Measurements from ENCODE around the gene FNDC3B. TPM values are rescaled to one million over a fixed set of nuclear protein-coding genes. Genes with fewer than 3 reads are reported as not detected.
"Not testable (repeated sequence)": the region's sequence is repeated elsewhere in the genome, so short reads cannot be mapped to it uniquely, and the experiment has no call there.

FNDC3B gene
- total and polyA plus RNA-seq, 4 donors: 13.3 to 175 (median 100) TPM

DNA sequence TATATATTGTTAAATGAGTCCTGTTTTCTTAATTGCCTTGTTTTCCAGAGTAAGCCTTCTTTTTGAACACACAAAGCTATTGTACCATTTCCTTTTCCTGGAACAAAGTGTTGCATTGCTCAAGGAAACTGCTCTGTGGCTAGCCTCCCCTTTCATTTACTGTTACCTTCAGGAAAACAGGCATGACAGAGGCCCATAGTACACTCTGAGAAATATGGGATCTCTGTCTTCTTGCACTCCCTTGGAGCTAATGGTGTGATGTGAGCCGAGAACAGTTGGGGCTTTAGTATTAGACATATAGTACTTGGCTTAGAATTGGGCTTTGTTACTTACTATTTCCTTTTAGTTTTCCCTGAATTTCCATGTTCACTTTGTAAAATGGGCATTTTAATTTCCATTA, 215.2 kb downstream of the FNDC3B start:
- DNase-seq (no peak), ATAC-seq (ENCODE audit: insufficient read depth, low FRiP score) (no peak)
- Histone ChIP-seq H3K36me3 (ENCODE audit: control insufficient read depth in 4 of 4, insufficient read depth in 4 of 4, low read length in 4 of 4) (peaks cover 6 to 12% (median 9%) of the 10 kb centered on the region in 4 donors), H3K9ac (ENCODE audit: insufficient read depth in 1 of 2, low read length in 2 of 2) (no peak overlapping the region), H3K27me3 (ENCODE audit: control insufficient read depth in 3 of 3, insufficient read depth in 3 of 3, low read length in 2 of 3) (no peaks in the 10 kb centered on the region), H3K27ac (ENCODE audit: low read depth in 1 of 2, low read length in 1 of 2) (peak overlapping the region in 1 of 2 donors; percentile 64), H3K4me1 (ENCODE audit: control insufficient read depth in 5 of 5, insufficient read depth in 5 of 5, low read length in 5 of 5) (peaks cover 5 to 38% (median 11%) of the 10 kb centered on the region in 5 donors), H3K9me3 (ENCODE audit: control insufficient read depth in 4 of 4, insufficient read depth in 3 of 4, low read length in 3 of 4) (no peaks in the 10 kb centered on the region), H3K4me3 (no peak overlapping the region)
- no peak for TF ChIP-seq CTCF (IDR thresholded peaks at IDR 0.05; ENCODE audit: control extremely low read depth, extremely low read depth)
- WGBS, 2 donors: 94 to 96% methylated on average over 1 of the region's 1 CpG

DNA sequence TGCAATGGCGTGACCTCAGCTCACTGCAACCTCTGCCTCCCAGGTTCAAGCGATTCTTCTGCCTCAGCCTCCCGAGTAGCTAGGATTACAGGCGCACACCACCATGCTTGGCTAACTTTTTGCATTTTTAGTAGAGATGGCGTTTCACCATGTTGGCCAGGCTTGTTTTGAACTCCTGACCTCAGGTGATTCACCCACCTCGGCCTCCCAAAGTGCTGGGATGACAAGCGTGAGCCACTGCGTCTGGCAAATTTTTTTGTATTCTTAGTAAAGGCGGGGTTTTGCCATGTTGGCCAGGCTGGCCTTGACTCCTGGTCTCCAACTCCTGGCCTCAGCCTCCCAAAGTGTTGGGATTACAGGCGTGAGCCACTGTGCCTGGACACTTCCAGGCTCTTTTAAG, 215.9 kb downstream of the FNDC3B start:
- not testable (repeated sequence) for H3K9me3 ChIP-seq (ENCODE audit: control insufficient read depth in 4 of 4, insufficient read depth in 3 of 4, low read length in 3 of 4); H3K27me3 ChIP-seq (ENCODE audit: control insufficient read depth in 3 of 3, insufficient read depth in 3 of 3, low read length in 2 of 3); H3K4me3 ChIP-seq; ATAC-seq (ENCODE audit: insufficient read depth, low FRiP score); H3K9ac ChIP-seq (ENCODE audit: insufficient read depth in 1 of 2, low read length in 2 of 2); DNase-seq
- peak overlapping the region; percentile 9 to 63 for H3K27ac ChIP-seq (ENCODE audit: low read depth in 1 of 2, low read length in 1 of 2)
- 92 to 93% methylated on average over 10 of the region's 10 CpGs for WGBS, 2 donors
- H3K4me1 ChIP-seq (ENCODE audit: control insufficient read depth in 5 of 5, insufficient read depth in 5 of 5, low read length in 5 of 5): peaks cover 5 to 38% (median 11%) of the 10 kb centered on the region in 5 donors
- H3K36me3 ChIP-seq (ENCODE audit: control insufficient read depth in 4 of 4, insufficient read depth in 4 of 4, low read length in 4 of 4): peaks cover 6 to 12% (median 9%) of the 10 kb centered on the region in 4 donors

- Histone ChIP-seq H3K9ac (ENCODE audit: insufficient read depth in 1 of 2, low read length in 2 of 2) (no peak overlapping the region), H3K4me1 (ENCODE audit: control insufficient read depth in 5 of 5, insufficient read depth in 5 of 5, low read length in 5 of 5) (peaks cover 6 to 43% (median 11%) of the 10 kb centered on the region in 5 donors), H3K9me3 (ENCODE audit: control insufficient read depth in 4 of 4, insufficient read depth in 3 of 4, low read length in 3 of 4) (no peaks in the 10 kb centered on the region), H3K36me3 (ENCODE audit: control insufficient read depth in 4 of 4, insufficient read depth in 4 of 4, low read length in 4 of 4) (peaks cover 5 to 12% (median 9%) of the 10 kb centered on the region in 4 donors), H3K4me3 (no peak overlapping the region), H3K27ac (ENCODE audit: low read depth in 1 of 2, low read length in 1 of 2) (peak overlapping the region in 1 of 2 donors; percentile 63), H3K27me3 (ENCODE audit: control insufficient read depth in 3 of 3, insufficient read depth in 3 of 3, low read length in 2 of 3) (no peaks in the 10 kb centered on the region)
- ATAC-seq (ENCODE audit: insufficient read depth, low FRiP score) (no peak), DNase-seq (peak in 1 of 3 donors; percentile 54)
- WGBS, 2 donors: 60 to 68% methylated on average over 2 of the region's 2 CpGs
- no peak for TF ChIP-seq CTCF (IDR thresholded peaks at IDR 0.05; ENCODE audit: control extremely low read depth, extremely low read depth)
These were observed 216.8 kb downstream of the FNDC3B start for GRCh38 chr3:172256101-172256734.

GRCh38 chr3:172257648-172258400, 218.4 kb downstream of the FNDC3B start:
- H3K9me3 ChIP-seq (ENCODE audit: control insufficient read depth in 4 of 4, insufficient read depth in 3 of 4, low read length in 3 of 4): no peaks in the 10 kb centered on the region
- no peak overlapping the region for H3K9ac ChIP-seq (ENCODE audit: insufficient read depth in 1 of 2, low read length in 2 of 2)
- no peaks in the 10 kb centered on the region for H3K27me3 ChIP-seq (ENCODE audit: control insufficient read depth in 3 of 3, insufficient read depth in 3 of 3, low read length in 2 of 3)
- DNase-seq: no peak
- 93 to 94% methylated on average over 8 of the region's 8 CpGs for WGBS, 2 donors
- H3K4me1 ChIP-seq (ENCODE audit: control insufficient read depth in 5 of 5, insufficient read depth in 5 of 5, low read length in 5 of 5): peaks cover 6 to 50% (median 11%) of the 10 kb centered on the region in 5 donors
- H3K36me3 ChIP-seq (ENCODE audit: control insufficient read depth in 4 of 4, insufficient read depth in 4 of 4, low read length in 4 of 4): peaks cover 5 to 13% (median 7%) of the 10 kb centered on the region in 4 donors
- H3K27ac ChIP-seq (ENCODE audit: low read depth in 1 of 2, low read length in 1 of 2): peak overlapping the region in 1 of 2 donors; percentile 36
- ATAC-seq (ENCODE audit: insufficient read depth, low FRiP score): no peak
- no peak overlapping the region for H3K4me3 ChIP-seq
- TF ChIP-seq CTCF (IDR thresholded peaks at IDR 0.05; ENCODE audit: control extremely low read depth, extremely low read depth): no peak

Measured in lung (tissue), 12 donors.